ENCODE data around the gene SLC28A1.
"Not testable (repeated sequence)": the region's sequence is repeated elsewhere in the genome, so short reads cannot be mapped to it uniquely, and the experiment has no call there.

SLC28A1 gene

GRCh38 chr15:84981054-84981710 lies 96.7 kb downstream of the SLC28A1 start:
- peak overlapping the region; percentile 83 for H3K4me3 ChIP-seq (ENCODE audit: low read depth, low read length)
- DNase-seq (ENCODE audit: low read depth) = peak; percentile 89

- no peak for DNase-seq (ENCODE audit: low read depth)
Observed at GRCh38 chr15:84981711-84982300, 97.3 kb downstream of the SLC28A1 start, which contains the start of gene PDE8A. Gene PDE8A (plus strand): TSS chr15:84981856. CDS start chr15:84982163, 307 bp downstream.

GRCh38 chr15:84982301-84982920 lies 97.9 kb downstream of the SLC28A1 start:
- DNase-seq (ENCODE audit: low read depth) = no peak
- H3K4me3 ChIP-seq (ENCODE audit: low read depth, low read length) = peak overlapping the region; percentile 83

More at GRCh38 chr15:84981711-84982300, 97.3 kb downstream of the SLC28A1 start, which contains the start of gene PDE8A:
- H3K4me3 ChIP-seq (ENCODE audit: low read depth, low read length) = peak within 1 kb of the TSS; percentile 83

- no peak for DNase-seq (ENCODE audit: low read depth)
- H3K4me3 ChIP-seq (ENCODE audit: low read depth, low read length) = peak overlapping the region; percentile 83
Observed at GRCh38 chr15:84983294-84983693, 98.8 kb downstream of the SLC28A1 start.

- no peak overlapping the region for H3K4me3 ChIP-seq (ENCODE audit: low read depth, low read length)
- DNase-seq (ENCODE audit: low read depth) = no peak
Observed at GRCh38 chr15:84983711-84984110, 99.2 kb downstream of the SLC28A1 start.

- DNase-seq (ENCODE audit: low read depth) = no peak
- H3K4me3 ChIP-seq (ENCODE audit: low read depth, low read length) = no peak overlapping the region
Observed at GRCh38 chr15:84985158-84985557, 100.7 kb downstream of the SLC28A1 start.

GRCh38 chr15:84987351-84987750 lies 102.9 kb downstream of the SLC28A1 start:
- not testable (repeated sequence) for H3K4me3 ChIP-seq (ENCODE audit: low read depth, low read length); DNase-seq (ENCODE audit: low read depth)

- no peak overlapping the region for H3K4me3 ChIP-seq (ENCODE audit: low read depth, low read length)
- DNase-seq (ENCODE audit: low read depth) = no peak
Observed at GRCh38 chr15:84987949-84988624, 103.6 kb downstream of the SLC28A1 start.

GRCh38 chr15:84988909-84989644 lies 104.6 kb downstream of the SLC28A1 start:
- no peak overlapping the region for H3K4me3 ChIP-seq (ENCODE audit: low read depth, low read length)
- no peak for DNase-seq (ENCODE audit: low read depth)

GRCh38 chr15:84990507-84990906 lies 106.0 kb downstream of the SLC28A1 start:
- H3K4me3 ChIP-seq (ENCODE audit: low read depth, low read length) = no peak overlapping the region
- DNase-seq (ENCODE audit: low read depth) = no peak

- DNase-seq (ENCODE audit: low read depth) = no peak
- H3K4me3 ChIP-seq (ENCODE audit: low read depth, low read length) = no peak overlapping the region
Observed at GRCh38 chr15:84991014-84991712, 106.7 kb downstream of the SLC28A1 start.

- H3K4me3 ChIP-seq (ENCODE audit: low read depth, low read length) = no peak overlapping the region
- no peak for DNase-seq (ENCODE audit: low read depth)
Observed at GRCh38 chr15:84992157-84992944, 107.9 kb downstream of the SLC28A1 start.
